Large intestine (tissue), 3 donors: ENCODE data around the gene ANKRD40CL. TPM values are rescaled to one million over a fixed set of nuclear protein-coding genes. Genes with fewer than 3 reads are reported as not detected.
A peak's percentile ranks its signal among the peaks of the same experiment; 100 is the strongest.

Source experiments
- DNase-seq, 2 donors: peaks; one replicate each; pipeline versions ENCODE4 v3.0.0 to v3.0.0-alpha.2; 2013
- H3K27ac ChIP-seq: one replicate; pipeline ENCODE4 v1.5.1; 2013; ENCODE audit warnings: low read length
- H3K27me3 ChIP-seq: 2 replicates; pipeline ENCODE4 v1.6.1; 2013; ENCODE audit warnings: low read length; ENCODE audit not compliant: control insufficient read depth, insufficient read depth
- H3K36me3 ChIP-seq: 2 replicates; pipeline ENCODE4 v1.6.1; 2013; ENCODE audit warnings: low read length; ENCODE audit not compliant: control insufficient read depth, insufficient read depth
- H3K4me1 ChIP-seq: one replicate; pipeline ENCODE4 v1.6.1; 2013; ENCODE audit warnings: low read length; ENCODE audit not compliant: control insufficient read depth, insufficient read depth
- H3K4me3 ChIP-seq: one replicate; pipeline ENCODE4 v1.5.1; 2013; ENCODE audit warnings: low read length
- H3K9me3 ChIP-seq: one replicate; pipeline ENCODE4 v1.6.1; 2013; ENCODE audit warnings: mild to moderate bottlenecking, low read depth, low read length, moderate library complexity; ENCODE audit not compliant: control insufficient read depth
- WGBS: methylation state at CpG from one replicate; pipeline ENCODE4 v1.1.5; 2013; ENCODE audit warnings: low lambda C conversion rate; ENCODE audit not compliant: insufficient coverage; 5-methylcytosine and 5-hydroxymethylcytosine counted together
- polyA plus RNA-seq: library from polyadenylated mRNA; unstranded; fragments of 120-200 nt; gene quantifications from one replicate; pipeline ENCODE4 v1.2.1, GENCODE V29; 2013

ANKRD40CL gene
- polyA plus RNA-seq, 1 donor, result 28.4 TPM

- Histone ChIP-seq H3K9me3 (no peaks in the 10 kb centered on the region), H3K27me3 (no peaks in the 10 kb centered on the region), H3K4me3 (no peak overlapping the region), H3K27ac (no peak overlapping the region), H3K36me3 (no peaks in the 10 kb centered on the region), H3K4me1 (no peaks in the 10 kb centered on the region)
- DNase-seq, result no peak
- no CpG with 5 or more reads among the region's 3 CpGs for WGBS
These were observed 8.6 kb upstream of the ANKRD40CL start for GRCh38 chr17:50775926-50776325.

GRCh38 chr17:50774225-50774803 is 7.0 kb upstream of the ANKRD40CL start:
- no peak for DNase-seq
- no peaks in the 10 kb centered on the region for H3K27me3 ChIP-seq
- H3K27ac ChIP-seq, result no peak overlapping the region
- WGBS, result 60% methylated on average over 2 of the region's 7 CpGs
- no peaks in the 10 kb centered on the region for H3K4me1 ChIP-seq
- H3K9me3 ChIP-seq, result no peaks in the 10 kb centered on the region
- H3K4me3 ChIP-seq, result no peak overlapping the region
- H3K36me3 ChIP-seq, result no peaks in the 10 kb centered on the region

- no peaks in the 10 kb centered on the region for H3K27me3 ChIP-seq
- no peaks in the 10 kb centered on the region for H3K9me3 ChIP-seq
- H3K27ac ChIP-seq, result no peak overlapping the region
- WGBS, result no CpG with 5 or more reads among the region's 15 CpGs
- no peak overlapping the region for H3K4me3 ChIP-seq
- H3K4me1 ChIP-seq, result peaks cover 17% of the 10 kb centered on the region
- no peaks in the 10 kb centered on the region for H3K36me3 ChIP-seq
- no peak for DNase-seq
These were observed 4.9 kb upstream of the ANKRD40CL start for GRCh38 chr17:50771991-50772785.

GRCh38 chr17:50770346-50770745 is 3.0 kb upstream of the ANKRD40CL start:
- no peaks in the 10 kb centered on the region for H3K9me3 ChIP-seq
- 100% methylated on average over 1 of the region's 2 CpGs for WGBS
- peaks cover 35% of the 10 kb centered on the region for H3K4me1 ChIP-seq
- DNase-seq, result no peak
- H3K36me3 ChIP-seq, result no peaks in the 10 kb centered on the region
- no peak overlapping the region for H3K4me3 ChIP-seq
- H3K27ac ChIP-seq, result no peak overlapping the region
- H3K27me3 ChIP-seq, result no peaks in the 10 kb centered on the region

GRCh38 chr17:50769884-50770283 is 2.6 kb upstream of the ANKRD40CL start:
- no peak overlapping the region for H3K27ac ChIP-seq
- no peak for DNase-seq
- H3K4me3 ChIP-seq, result no peak overlapping the region
- no peaks in the 10 kb centered on the region for H3K9me3 ChIP-seq
- H3K27me3 ChIP-seq, result no peaks in the 10 kb centered on the region
- peaks cover 40% of the 10 kb centered on the region for H3K4me1 ChIP-seq
- no peaks in the 10 kb centered on the region for H3K36me3 ChIP-seq
- no CpG with 5 or more reads among the region's 8 CpGs for WGBS

- peak; percentile 98 to 99 for DNase-seq
- H3K9me3 ChIP-seq, result no peaks in the 10 kb centered on the region
- no CpG with 5 or more reads among the region's 7 CpGs for WGBS
- H3K4me1 ChIP-seq, result peaks cover 55% of the 10 kb centered on the region
- no peaks in the 10 kb centered on the region for H3K36me3 ChIP-seq
- H3K27ac ChIP-seq, result peak overlapping the region; percentile 88
- no peak overlapping the region for H3K4me3 ChIP-seq
- H3K27me3 ChIP-seq, result no peaks in the 10 kb centered on the region
These were observed 1.0 kb upstream of the ANKRD40CL start for GRCh38 chr17:50768346-50768761.

- Histone ChIP-seq H3K4me1 (peaks cover 58% of the 10 kb centered on the region), H3K27ac (peak overlapping the region; percentile 88), H3K4me3 (peak overlapping the region; percentile 30), H3K9me3 (no peaks in the 10 kb centered on the region), H3K27me3 (no peaks in the 10 kb centered on the region), H3K36me3 (no peaks in the 10 kb centered on the region)
- no peak for DNase-seq
- no CpG with 5 or more reads among the region's 7 CpGs for WGBS
These were observed 288 bp downstream of the ANKRD40CL start for GRCh38 chr17:50767030-50767429.

- Histone ChIP-seq H3K4me3 (peak overlapping the region; percentile 30), H3K27me3 (no peaks in the 10 kb centered on the region), H3K36me3 (no peaks in the 10 kb centered on the region), H3K4me1 (peaks cover 58% of the 10 kb centered on the region), H3K9me3 (no peaks in the 10 kb centered on the region), H3K27ac (peak overlapping the region; percentile 88)
- DNase-seq, result peak; percentile 45 to 83
- WGBS, result no CpG with 5 or more reads among the region's 10 CpGs
These were observed 895 bp downstream of the ANKRD40CL start for GRCh38 chr17:50766222-50767023.

GRCh38 chr17:50765454-50766221 is 1.7 kb downstream of the ANKRD40CL start:
- Histone ChIP-seq H3K36me3 (no peaks in the 10 kb centered on the region), H3K9me3 (no peaks in the 10 kb centered on the region), H3K27ac (peak overlapping the region; percentile 88), H3K27me3 (no peaks in the 10 kb centered on the region), H3K4me3 (peak overlapping the region; percentile 30), H3K4me1 (peaks cover 58% of the 10 kb centered on the region)
- WGBS, result no CpG with 5 or more reads among the region's 9 CpGs
- peak; percentile 42 to 81 for DNase-seq

GRCh38 chr17:50764734-50765149 is 2.6 kb downstream of the ANKRD40CL start:
- Histone ChIP-seq H3K4me3 (no peak overlapping the region), H3K27me3 (no peaks in the 10 kb centered on the region), H3K27ac (peak overlapping the region; percentile 88), H3K4me1 (peaks cover 58% of the 10 kb centered on the region), H3K36me3 (no peaks in the 10 kb centered on the region), H3K9me3 (no peaks in the 10 kb centered on the region)
- no peak for DNase-seq
- WGBS, result 31% methylated on average over 2 of the region's 2 CpGs
